Measurements from ENCODE around the gene LUZP4. TPM values are rescaled to one million over a fixed set of nuclear protein-coding genes. Genes with fewer than 3 reads are reported as not detected.

LUZP4 gene
- total and polyA plus RNA-seq, 3 experiments from 2014 or later, result not detected

DNA sequence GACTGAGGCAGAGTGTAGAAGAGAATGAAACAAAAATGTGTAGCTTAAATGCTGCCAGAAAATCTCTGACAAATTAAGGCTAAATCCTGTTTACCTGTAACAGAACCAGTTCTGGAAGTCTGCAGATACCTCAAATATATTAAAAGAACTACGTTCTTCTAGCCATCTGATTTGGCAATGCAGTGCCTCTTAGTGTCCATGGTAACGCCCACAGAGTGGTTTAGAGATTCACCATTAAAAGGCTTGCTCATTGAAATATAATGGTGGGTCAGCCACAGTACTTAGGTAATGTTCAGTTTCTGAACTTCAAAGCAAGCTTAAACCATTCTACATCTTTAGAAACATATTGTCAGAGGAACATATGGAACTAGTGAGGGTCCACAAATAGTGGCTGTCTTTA lies 23.2 kb upstream of the LUZP4 start:
- H3K27ac ChIP-seq (ENCODE audit: low read depth, low read length), result no peak overlapping the region
- POLR2A ChIA-PET, result no interaction called here
- H3K9me3 Mint-ChIP-seq, result peaks cover 0 to 4% (median 0%) of the 10 kb centered on the region in 5 donors

DNA sequence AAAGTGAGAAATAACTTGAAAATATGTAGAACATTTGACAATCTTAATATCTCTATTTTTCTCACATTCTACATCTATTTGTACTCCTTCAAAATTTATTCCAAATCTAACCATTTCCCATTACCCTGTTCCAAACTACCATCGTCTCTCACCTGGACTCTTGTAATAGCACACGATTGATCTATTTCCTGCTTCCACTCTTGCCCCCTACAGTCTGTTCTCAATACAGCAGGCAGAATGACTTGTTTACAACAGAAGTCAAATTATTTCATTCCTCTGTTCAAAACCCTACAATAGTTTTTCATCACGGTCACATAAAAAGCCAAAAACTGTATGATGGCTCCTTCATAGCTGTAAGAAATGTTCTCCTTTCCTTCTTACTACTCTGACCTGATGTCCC lies 21.1 kb upstream of the LUZP4 start:
- POLR2A ChIA-PET, result no interaction called here
- Histone ChIP-seq H3K4me3 (ENCODE audit: low read length) (no peak overlapping the region), H3K4me1 (ENCODE audit: insufficient read depth, low read length) (no peaks in the 10 kb centered on the region), H3K27me3 (ENCODE audit: insufficient read depth, low read length, poor library complexity, severe bottlenecking) (no peaks in the 10 kb centered on the region), H3K27ac (ENCODE audit: low read depth, low read length) (no peak overlapping the region), H3K9me3 (ENCODE audit: low read length) (no peaks in the 10 kb centered on the region), H3K36me3 (ENCODE audit: insufficient read depth, low read length) (no peaks in the 10 kb centered on the region)
- no peak overlapping the region for H3K27ac Mint-ChIP-seq
- CTCF ChIA-PET, result no interaction called here
- peaks cover 0 to 4% (median 0%) of the 10 kb centered on the region in 5 donors for H3K9me3 Mint-ChIP-seq
- H3K4me3 Mint-ChIP-seq, result no peak overlapping the region
- H3K27me3 Mint-ChIP-seq, result peaks cover 0 to 5% of the 10 kb centered on the region in 2 donors
- H3K4me1 Mint-ChIP-seq, result no peaks in the 10 kb centered on the region
- DNase-seq, result no peak
- H3K36me3 Mint-ChIP-seq, result no peaks in the 10 kb centered on the region

More for the DNA sequence above, 23.2 kb upstream of the LUZP4 start:
- H3K36me3 ChIP-seq (ENCODE audit: insufficient read depth, low read length), result no peaks in the 10 kb centered on the region
- H3K27me3 ChIP-seq (ENCODE audit: insufficient read depth, low read length, poor library complexity, severe bottlenecking), result no peaks in the 10 kb centered on the region
- H3K4me1 ChIP-seq (ENCODE audit: insufficient read depth, low read length), result no peaks in the 10 kb centered on the region
- H3K4me3 ChIP-seq (ENCODE audit: low read length), result no peak overlapping the region
- Mint-ChIP-seq H3K36me3 (peaks cover 0 to 2% (median 0%) of the 10 kb centered on the region in 3 donors), H3K4me1 (no peaks in the 10 kb centered on the region), H3K4me3 (no peak overlapping the region), H3K27me3 (peaks cover 0 to 5% of the 10 kb centered on the region in 2 donors), H3K27ac (no peak overlapping the region)
- no peak for DNase-seq
- no peaks in the 10 kb centered on the region for H3K9me3 ChIP-seq (ENCODE audit: low read length)
- CTCF ChIA-PET, result no interaction called here

DNA sequence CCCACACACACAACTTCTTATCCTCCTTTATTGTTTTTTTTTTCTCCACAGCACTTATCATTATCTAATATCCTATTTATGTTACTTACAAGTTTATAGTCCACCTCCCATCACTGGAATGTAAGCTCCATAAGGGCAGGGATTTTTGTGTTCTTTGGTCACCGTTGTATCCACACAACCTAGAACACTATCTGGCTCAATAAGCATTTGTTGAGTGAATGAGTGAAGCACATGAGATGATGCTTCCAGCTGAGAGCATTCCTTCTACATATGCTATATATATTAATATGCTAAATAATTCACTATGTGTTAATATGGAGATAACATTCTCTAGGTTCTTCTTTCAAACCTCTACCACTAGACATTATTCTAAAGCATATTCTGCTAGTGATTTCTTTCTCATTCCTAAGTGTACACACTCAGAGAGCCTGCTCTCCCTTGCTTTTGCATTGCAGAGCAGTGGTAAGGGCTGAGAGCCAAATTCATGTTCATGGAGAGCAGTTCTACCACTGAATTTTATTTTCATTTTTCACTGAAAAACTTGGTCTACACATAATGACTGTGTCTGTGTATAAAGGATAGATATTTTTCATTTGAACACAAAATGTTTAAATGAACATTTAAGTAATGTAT lies 20.3 kb upstream of the LUZP4 start:
- POLR2A ChIA-PET, result no interaction called here
- Mint-ChIP-seq H3K36me3 (no peaks in the 10 kb centered on the region), H3K4me3 (no peak overlapping the region), H3K27me3 (peaks cover 0 to 3% of the 10 kb centered on the region in 2 donors), H3K9me3 (peaks cover 0 to 4% (median 0%) of the 10 kb centered on the region in 5 donors), H3K4me1 (no peaks in the 10 kb centered on the region), H3K27ac (no peak overlapping the region)
- Histone ChIP-seq H3K4me3 (ENCODE audit: low read length) (no peak overlapping the region), H3K27ac (ENCODE audit: low read depth, low read length) (no peak overlapping the region), H3K36me3 (ENCODE audit: insufficient read depth, low read length) (no peaks in the 10 kb centered on the region), H3K9me3 (ENCODE audit: low read length) (no peaks in the 10 kb centered on the region), H3K27me3 (ENCODE audit: insufficient read depth, low read length, poor library complexity, severe bottlenecking) (no peaks in the 10 kb centered on the region), H3K4me1 (ENCODE audit: insufficient read depth, low read length) (no peaks in the 10 kb centered on the region)
- no peak for DNase-seq
- CTCF ChIA-PET, result no interaction called here

DNA sequence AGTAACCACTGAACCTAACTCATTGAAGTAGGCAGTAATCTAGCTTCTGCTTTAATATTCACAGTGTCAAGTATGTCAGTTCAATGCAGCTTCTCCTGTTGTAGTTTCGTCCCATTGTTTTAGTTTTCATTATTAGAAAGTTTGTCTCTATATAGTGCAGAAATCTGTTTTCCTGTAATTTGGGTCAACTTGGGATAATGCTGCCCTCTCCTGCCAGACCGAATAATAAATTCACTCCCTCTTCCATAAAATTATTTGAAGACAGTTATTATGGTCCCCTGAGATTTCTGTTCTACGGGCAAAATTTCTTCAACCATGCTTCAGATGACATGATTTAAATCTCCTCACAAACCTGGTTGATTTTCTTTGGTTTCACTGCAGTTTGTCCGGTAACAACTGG lies 4.6 kb upstream of the LUZP4 start:
- CTCF ChIA-PET, result no interaction called here
- POLR2A ChIA-PET, result no interaction called here
- Mint-ChIP-seq H3K4me1 (no peaks in the 10 kb centered on the region), H3K9me3 (peaks cover 0 to 4% (median 1%) of the 10 kb centered on the region in 5 donors), H3K36me3 (no peaks in the 10 kb centered on the region), H3K27me3 (peaks cover 0 to 6% of the 10 kb centered on the region in 2 donors), H3K27ac (no peak overlapping the region), H3K4me3 (no peak overlapping the region)
- Histone ChIP-seq H3K9me3 (ENCODE audit: low read length) (no peaks in the 10 kb centered on the region), H3K27me3 (ENCODE audit: insufficient read depth, low read length, poor library complexity, severe bottlenecking) (no peaks in the 10 kb centered on the region), H3K27ac (ENCODE audit: low read depth, low read length) (no peak overlapping the region), H3K4me1 (ENCODE audit: insufficient read depth, low read length) (no peaks in the 10 kb centered on the region), H3K4me3 (ENCODE audit: low read length) (no peak overlapping the region), H3K36me3 (ENCODE audit: insufficient read depth, low read length) (no peaks in the 10 kb centered on the region)
- no peak for DNase-seq

DNA sequence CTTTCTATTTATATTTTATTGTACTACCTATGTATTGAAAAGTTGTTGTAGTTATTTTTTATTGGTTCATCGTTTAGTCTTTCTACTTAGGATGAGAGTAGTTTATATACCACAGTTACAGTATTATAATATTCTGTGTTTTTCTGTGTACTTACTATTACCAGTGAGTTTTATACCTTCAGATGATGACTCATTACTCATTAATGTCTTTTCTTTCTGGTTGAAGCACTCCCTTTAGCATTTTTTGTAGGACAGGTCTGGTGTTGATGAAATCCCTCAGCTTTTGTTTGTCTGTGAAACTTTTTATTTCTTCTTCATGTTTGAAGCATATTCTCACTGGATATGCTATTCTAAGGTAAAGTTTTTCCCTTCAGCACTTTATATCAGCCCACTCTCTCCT lies 7.7 kb downstream of the LUZP4 start:
- no peak overlapping the region for H3K27ac Mint-ChIP-seq
- no peak for DNase-seq
- no peaks in the 10 kb centered on the region for H3K4me1 Mint-ChIP-seq
- H3K36me3 Mint-ChIP-seq, result no peaks in the 10 kb centered on the region
- Histone ChIP-seq H3K27ac (ENCODE audit: low read depth, low read length) (no peak overlapping the region), H3K4me3 (ENCODE audit: low read length) (no peak overlapping the region), H3K36me3 (ENCODE audit: insufficient read depth, low read length) (no peaks in the 10 kb centered on the region), H3K27me3 (ENCODE audit: insufficient read depth, low read length, poor library complexity, severe bottlenecking) (no peaks in the 10 kb centered on the region), H3K9me3 (ENCODE audit: low read length) (no peaks in the 10 kb centered on the region), H3K4me1 (ENCODE audit: insufficient read depth, low read length) (no peaks in the 10 kb centered on the region)
- no peak overlapping the region for H3K4me3 Mint-ChIP-seq
- ChIA-PET CTCF (no interaction called here), POLR2A (no interaction called here)
- peaks cover 0 to 2% (median 0%) of the 10 kb centered on the region in 5 donors for H3K9me3 Mint-ChIP-seq
- peaks cover 0 to 6% of the 10 kb centered on the region in 2 donors for H3K27me3 Mint-ChIP-seq

DNA sequence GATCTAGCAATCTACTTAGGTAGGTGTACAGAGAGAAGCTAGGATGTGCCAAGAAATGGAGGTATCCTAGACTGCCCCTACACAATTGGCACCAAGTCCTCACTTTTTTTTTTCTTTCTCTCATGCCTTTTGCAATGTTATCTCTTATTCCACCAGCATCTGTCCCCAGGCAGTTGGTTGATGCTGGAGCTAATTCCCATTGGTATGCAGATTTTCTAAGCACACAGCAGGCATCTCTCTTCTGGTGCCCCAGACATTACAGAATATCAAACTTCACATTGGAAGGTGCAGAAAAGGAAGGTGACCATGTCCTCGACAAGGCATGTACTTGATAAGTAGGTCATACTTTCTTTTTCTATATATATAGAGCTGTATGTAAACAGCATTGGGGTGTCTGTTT lies 21.6 kb downstream of the LUZP4 start:
- Histone ChIP-seq H3K4me1 (ENCODE audit: insufficient read depth, low read length) (no peaks in the 10 kb centered on the region), H3K36me3 (ENCODE audit: insufficient read depth, low read length) (no peaks in the 10 kb centered on the region), H3K27ac (ENCODE audit: low read depth, low read length) (no peak overlapping the region), H3K4me3 (ENCODE audit: low read length) (no peak overlapping the region), H3K27me3 (ENCODE audit: insufficient read depth, low read length, poor library complexity, severe bottlenecking) (no peaks in the 10 kb centered on the region), H3K9me3 (ENCODE audit: low read length) (no peaks in the 10 kb centered on the region)
- no peaks in the 10 kb centered on the region for H3K27me3 Mint-ChIP-seq
- ChIA-PET POLR2A (no interaction called here), CTCF (no interaction called here)
- no peak for DNase-seq
- H3K27ac Mint-ChIP-seq, result no peak overlapping the region
- H3K4me1 Mint-ChIP-seq, result no peaks in the 10 kb centered on the region
- no peaks in the 10 kb centered on the region for H3K9me3 Mint-ChIP-seq
- H3K4me3 Mint-ChIP-seq, result no peak overlapping the region
- H3K36me3 Mint-ChIP-seq, result no peaks in the 10 kb centered on the region

DNA sequence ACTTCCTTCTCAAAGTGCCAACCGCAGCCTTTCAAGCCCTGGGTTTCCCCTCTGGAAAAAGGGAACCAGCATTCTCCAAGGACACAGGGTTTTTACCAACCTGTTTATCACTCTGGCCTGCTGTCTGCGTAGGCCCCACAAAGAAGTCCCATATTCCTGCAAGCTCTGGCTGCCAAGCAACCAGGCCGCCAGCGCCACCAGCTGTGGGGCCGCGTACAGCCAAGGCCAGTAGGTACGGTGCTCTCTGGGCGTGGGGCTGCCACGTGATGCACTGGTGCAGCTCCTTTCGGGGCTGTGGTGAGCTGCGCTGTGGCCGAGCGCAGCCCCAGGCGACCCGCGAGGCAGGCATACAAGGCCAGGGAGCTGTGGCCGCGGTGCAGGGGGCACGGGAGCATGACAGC lies 22.1 kb downstream of the LUZP4 start:
- DNase-seq, result no peak
- no peaks in the 10 kb centered on the region for H3K4me1 Mint-ChIP-seq
- H3K27ac Mint-ChIP-seq, result no peak overlapping the region
- H3K27me3 ChIP-seq (ENCODE audit: insufficient read depth, low read length, poor library complexity, severe bottlenecking), result no peaks in the 10 kb centered on the region
- no peaks in the 10 kb centered on the region for H3K27me3 Mint-ChIP-seq
- H3K4me3 ChIP-seq (ENCODE audit: low read length), result no peak overlapping the region
- no peaks in the 10 kb centered on the region for H3K9me3 ChIP-seq (ENCODE audit: low read length)
- POLR2A ChIA-PET, result no interaction called here
- H3K9me3 Mint-ChIP-seq, result no peaks in the 10 kb centered on the region
- no peaks in the 10 kb centered on the region for H3K36me3 Mint-ChIP-seq
- H3K4me1 ChIP-seq (ENCODE audit: insufficient read depth, low read length), result no peaks in the 10 kb centered on the region
- H3K36me3 ChIP-seq (ENCODE audit: insufficient read depth, low read length), result no peaks in the 10 kb centered on the region
- no peak overlapping the region for H3K27ac ChIP-seq (ENCODE audit: low read depth, low read length)
- H3K4me3 Mint-ChIP-seq, result no peak overlapping the region
- CTCF ChIA-PET, result no interaction called here

DNA sequence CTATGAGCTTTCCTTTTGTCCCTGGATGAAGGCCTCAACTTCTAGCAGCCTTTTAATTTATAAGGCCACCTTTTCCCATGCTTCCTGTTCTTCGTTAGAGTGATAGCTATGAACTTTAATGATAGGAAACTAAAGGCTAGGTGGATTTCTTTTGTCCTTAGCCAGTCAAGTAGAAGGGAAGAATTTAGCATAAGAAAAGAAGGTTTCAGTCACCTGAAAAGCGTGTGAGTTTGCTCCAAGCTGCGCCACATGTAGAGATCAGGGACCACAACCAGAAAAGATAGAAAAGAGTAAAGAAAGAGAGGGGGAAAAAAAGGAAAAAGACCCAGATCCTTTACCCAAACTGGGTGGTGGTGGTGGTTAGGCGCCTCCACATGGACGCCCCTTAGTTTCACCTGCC lies 28.6 kb downstream of the LUZP4 start:
- Histone ChIP-seq H3K27ac (ENCODE audit: low read depth, low read length) (no peak overlapping the region), H3K36me3 (ENCODE audit: insufficient read depth, low read length) (no peaks in the 10 kb centered on the region), H3K4me1 (ENCODE audit: insufficient read depth, low read length) (no peaks in the 10 kb centered on the region), H3K4me3 (ENCODE audit: low read length) (no peak overlapping the region), H3K9me3 (ENCODE audit: low read length) (no peaks in the 10 kb centered on the region), H3K27me3 (ENCODE audit: insufficient read depth, low read length, poor library complexity, severe bottlenecking) (no peaks in the 10 kb centered on the region)
- Mint-ChIP-seq H3K36me3 (no peaks in the 10 kb centered on the region), H3K27me3 (no peaks in the 10 kb centered on the region), H3K4me3 (no peak overlapping the region), H3K27ac (no peak overlapping the region), H3K9me3 (peaks cover 0 to 4% (median 0%) of the 10 kb centered on the region in 5 donors), H3K4me1 (no peaks in the 10 kb centered on the region)
- CTCF ChIA-PET, result no interaction called here
- DNase-seq, result no peak
- POLR2A ChIA-PET, result no interaction called here

DNA sequence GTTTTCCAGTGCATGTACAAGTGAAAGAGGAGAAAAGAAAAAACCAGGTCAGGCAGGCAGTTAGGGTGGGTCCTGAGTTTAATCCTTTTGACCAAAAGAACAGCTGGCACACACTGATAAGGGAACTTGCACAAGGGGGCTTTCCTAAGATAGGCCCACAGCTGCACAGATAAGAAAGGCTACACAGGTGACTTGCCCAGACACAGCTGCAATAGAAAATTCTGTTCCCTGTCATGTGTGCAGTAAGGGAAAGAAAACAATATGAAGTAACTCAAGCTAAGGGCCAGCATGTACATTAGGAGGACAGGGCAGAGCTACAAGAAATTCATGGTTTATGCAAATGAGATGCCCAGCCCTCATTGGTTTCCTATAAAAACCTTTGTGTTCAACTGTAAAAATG lies 32.9 kb downstream of the LUZP4 start:
- no peak overlapping the region for H3K4me3 Mint-ChIP-seq
- H3K27me3 Mint-ChIP-seq, result no peaks in the 10 kb centered on the region
- POLR2A ChIA-PET, result no interaction called here

More for the DNA sequence above, 32.9 kb downstream of the LUZP4 start:
- DNase-seq, result no peak
- H3K27ac ChIP-seq (ENCODE audit: low read depth, low read length), result no peak overlapping the region
- H3K4me1 Mint-ChIP-seq, result no peaks in the 10 kb centered on the region
- no peak overlapping the region for H3K27ac Mint-ChIP-seq
- no peaks in the 10 kb centered on the region for H3K4me1 ChIP-seq (ENCODE audit: insufficient read depth, low read length)
- H3K36me3 ChIP-seq (ENCODE audit: insufficient read depth, low read length), result no peaks in the 10 kb centered on the region
- H3K36me3 Mint-ChIP-seq, result no peaks in the 10 kb centered on the region
- H3K9me3 ChIP-seq (ENCODE audit: low read length), result no peaks in the 10 kb centered on the region
- peaks cover 0 to 4% (median 0%) of the 10 kb centered on the region in 5 donors for H3K9me3 Mint-ChIP-seq
- H3K4me3 ChIP-seq (ENCODE audit: low read length), result no peak overlapping the region
- H3K27me3 ChIP-seq (ENCODE audit: insufficient read depth, low read length, poor library complexity, severe bottlenecking), result no peaks in the 10 kb centered on the region
- CTCF ChIA-PET, result no interaction called here
